NCI-H2029 treated with DMSO at 0.1 percent for 48 hours (cell line): Measurements from ENCODE around the gene NSMCE4A.
"Not testable (repeated sequence)": the region's sequence is repeated elsewhere in the genome, so short reads cannot be mapped to it uniquely, and the experiment has no call there.

Experiments
- DNase-seq: peaks from one replicate; lab custom pipeline; 2025; lab: John Stamatoyannopoulos, UW

Gene NSMCE4A

DNA sequence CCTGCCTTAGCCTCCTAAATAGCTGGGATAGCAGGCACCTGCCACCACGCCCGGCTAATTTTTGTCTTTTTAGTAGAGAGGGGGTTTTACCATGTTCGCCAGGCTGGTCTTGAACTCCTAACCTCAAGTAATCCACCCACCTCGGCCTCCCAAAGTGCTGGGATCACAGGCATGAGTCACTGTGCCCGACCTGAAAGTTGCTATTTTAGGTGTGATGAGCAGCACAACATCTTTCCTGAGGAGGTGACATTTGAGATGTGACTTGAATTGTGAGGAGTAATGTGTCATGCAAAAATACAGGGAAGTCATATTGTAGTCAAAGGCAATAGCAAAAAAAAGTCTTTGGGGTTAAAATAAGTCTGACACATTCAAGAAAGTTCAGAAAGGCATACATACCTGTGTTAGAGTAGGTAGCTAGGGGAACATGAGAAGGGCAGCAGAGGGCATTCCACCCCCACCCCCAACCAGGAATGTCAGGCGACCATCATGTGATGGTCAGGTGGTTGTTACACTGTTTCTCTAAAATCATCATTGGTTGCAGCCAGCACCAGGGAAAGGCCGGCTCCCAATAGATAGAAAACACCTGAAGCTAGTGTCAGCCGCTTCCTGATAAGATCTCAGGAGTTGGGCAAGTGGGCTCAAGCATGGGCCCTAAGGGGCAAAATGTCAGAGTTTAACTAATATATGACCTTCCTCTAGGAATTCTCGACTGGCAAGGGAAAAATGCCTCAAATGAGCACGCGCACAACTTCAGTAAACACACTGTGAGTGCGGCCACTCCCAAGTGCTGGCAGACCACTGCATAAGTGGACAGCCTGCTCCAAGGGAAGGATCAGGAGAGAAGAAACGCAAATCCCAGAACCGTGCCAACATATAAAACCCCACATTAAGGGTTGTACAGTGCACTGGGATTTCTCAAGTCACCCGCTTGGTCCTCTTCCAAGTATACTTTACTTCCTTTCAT, 13.6 kb upstream of the NSMCE4A start, which contains the start of gene TACC2:
Gene TACC2 (plus strand): TSS at position 803 of the 964 bp plus-strand sequence. CDS start 32,819 bp downstream, outside the sequence.
- DNase-seq, result no peak

DNA sequence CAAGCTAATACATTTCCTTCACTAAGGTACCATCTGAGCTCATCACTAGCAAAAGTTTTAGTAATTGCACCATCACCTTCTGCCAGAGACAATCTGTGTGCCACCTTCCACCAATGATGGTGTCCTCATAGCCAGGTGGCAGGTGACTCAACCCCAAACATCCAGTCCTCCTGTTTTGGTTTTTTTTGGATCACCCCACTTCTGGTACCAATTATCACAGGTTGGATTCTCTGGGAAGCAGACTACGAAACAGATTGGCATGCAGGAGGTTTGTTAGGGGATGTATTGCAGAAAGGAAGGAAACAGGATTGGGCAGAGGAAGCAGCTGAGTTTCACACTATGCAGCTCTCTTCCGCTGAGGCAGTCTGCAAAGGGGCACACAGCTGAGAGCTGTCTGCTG, 9.4 kb upstream of the NSMCE4A start:
- DNase-seq, result no peak

DNA sequence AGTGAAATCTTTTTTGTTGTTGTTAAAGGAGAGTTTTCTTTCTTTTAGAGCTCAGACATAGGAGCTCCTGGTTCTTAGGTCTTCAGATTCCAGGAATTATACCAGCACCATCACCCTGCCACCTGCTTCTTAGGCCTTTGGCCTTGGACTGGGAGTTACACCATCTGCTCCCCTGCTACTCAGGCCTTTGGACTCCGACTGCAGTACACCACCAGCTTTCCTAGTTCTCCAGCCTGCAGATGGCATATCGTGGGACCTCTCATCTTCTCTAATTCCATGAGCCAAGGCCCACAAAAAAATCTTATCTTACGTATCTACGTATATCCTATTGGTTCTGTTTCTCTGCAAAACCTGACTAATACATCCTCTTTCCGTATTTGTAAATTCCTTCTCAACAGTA, 8.8 kb upstream of the NSMCE4A start:
- no peak for DNase-seq

DNA sequence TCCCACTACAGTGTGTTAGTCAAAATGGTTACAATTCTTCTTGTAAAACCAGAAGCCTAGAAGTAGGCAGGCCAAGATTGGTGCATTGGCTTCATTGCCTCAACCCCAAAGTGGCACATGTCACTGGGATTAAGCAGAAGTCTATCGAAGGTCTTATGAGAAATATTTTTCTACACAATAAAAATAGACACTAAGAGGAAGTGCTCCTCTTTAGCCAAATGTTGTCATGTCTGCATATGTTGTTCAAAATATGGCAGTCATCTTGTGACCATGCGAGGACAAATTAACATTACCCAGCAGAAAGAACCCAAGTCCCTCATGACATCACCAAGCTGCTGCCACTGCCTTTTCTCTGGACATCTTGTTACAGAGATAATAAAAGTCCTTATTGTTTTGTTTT, 6.3 kb upstream of the NSMCE4A start:
- no peak for DNase-seq

DNA sequence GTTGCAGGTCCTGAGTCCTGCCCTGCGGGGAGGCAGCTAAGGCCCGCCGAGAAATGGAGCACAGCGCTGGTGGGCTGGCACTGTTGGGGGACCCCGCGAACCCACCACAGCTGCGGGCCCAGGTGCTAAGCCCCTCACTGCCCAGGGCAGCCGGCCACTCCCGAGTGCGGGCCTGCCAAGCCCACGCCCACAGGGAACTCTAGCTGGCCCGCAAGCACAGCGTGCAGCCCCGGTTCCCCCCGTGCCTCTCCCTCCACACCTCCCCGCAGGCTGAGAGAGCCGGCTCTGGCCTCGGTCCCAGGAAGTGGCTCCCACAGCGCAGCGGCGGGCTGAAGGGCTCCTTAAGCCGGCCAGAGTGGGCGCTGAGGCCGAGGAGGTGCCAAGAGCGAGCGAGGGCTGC, 3.5 kb upstream of the NSMCE4A start:
- DNase-seq, result no peak

DNA sequence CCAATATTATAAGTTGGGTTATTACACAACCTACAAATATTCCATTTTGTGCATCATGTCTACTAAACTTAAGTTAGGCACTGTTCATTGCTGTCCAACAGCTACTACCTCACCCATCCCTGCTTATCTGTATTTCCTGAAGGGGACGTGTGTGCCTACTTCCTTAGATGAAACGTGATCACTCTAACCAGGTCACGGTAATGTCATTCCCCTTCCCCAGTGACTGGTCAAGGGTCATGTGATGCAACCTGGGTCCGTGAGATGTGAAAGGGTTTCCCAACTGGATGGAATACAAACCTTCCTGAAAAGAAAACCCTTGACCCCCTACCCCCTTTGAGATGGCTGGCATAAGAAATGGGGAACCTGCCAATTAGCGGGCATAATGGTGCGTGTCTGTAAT, 1.6 kb upstream of the NSMCE4A start:
- no peak for DNase-seq

DNA sequence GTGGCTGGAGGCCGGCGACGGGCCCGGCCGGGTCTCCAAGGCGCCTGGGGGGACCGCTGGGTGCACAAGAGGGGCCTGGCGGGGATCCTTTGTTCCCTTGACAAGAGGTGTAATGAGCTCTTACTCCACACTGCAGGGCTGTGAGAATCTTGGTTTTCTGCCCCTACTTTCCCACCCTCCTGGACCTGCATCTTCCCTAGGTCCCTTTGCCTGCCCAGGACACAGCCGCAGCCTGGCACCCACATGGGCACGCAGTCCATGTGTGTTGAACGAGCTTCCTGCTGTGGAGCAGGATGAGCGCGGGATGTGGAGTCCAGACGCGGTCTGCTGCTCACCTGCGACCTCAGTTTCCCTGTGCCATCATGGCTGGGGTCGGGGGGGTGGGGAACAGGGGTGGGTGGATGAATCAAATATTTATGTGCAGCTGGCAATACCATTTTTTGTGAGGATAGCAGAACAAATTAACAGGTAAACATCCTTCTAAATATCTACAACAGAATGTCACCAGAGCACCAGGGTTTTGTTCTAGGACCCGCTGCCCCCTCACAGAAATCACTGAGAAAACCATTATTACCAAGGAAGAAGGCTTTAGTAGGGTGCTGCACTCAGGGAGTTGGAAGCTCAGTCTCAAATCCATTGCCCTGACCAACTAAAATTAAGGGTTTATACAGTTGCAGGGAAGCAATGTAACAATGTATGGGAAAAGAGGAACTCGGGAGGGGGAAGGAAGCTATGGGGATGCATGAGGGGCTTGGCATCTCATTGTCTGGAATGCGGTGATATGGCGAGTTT, 474 bp upstream of the NSMCE4A start:
- DNase-seq, result no peak

DNA sequence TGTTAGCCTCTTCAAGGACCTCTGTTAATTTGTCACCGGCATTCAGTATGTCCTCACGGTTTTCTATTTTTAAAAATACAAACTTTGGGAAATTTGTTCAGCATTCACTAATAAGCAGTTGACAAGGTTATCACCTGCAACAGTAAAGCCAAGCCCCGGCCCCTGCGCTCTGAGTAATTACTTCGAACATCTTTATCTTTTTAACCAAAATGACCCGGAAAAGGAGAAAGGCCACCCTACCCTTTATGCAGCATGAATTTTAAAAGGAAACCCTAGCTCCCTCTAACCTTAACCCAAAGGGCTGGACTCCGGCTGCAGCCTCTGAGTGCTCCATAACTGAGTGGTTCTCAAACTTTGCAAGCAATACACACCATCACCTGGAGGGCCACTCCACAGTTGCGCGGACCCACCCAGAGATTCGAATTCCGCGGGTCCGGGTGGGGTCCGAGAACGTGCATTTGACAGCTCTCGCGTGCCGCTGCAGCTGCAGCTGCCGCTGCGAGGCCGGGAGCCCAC, 940 bp downstream of the NSMCE4A start:
- no peak for DNase-seq

DNA sequence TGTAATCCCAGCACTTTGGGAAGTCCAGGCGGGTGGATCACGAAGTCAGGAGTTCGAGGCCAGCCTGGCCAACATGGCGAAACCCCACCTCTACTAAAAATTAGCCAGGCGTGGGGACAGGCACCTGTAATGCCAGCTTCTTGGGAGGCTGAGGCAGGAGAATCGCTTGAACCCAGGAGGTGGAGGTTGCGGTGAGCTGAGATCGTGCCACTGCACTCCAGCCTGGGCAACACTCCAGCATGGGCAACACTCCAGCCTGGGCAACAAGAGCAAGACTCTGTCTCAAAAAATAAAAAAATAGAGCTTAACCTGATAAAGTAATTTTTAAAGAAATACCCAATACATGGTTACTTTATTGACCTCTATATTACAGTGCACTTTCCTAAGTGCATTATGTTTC, 5.9 kb downstream of the NSMCE4A start:
- not testable (repeated sequence) for DNase-seq

DNA sequence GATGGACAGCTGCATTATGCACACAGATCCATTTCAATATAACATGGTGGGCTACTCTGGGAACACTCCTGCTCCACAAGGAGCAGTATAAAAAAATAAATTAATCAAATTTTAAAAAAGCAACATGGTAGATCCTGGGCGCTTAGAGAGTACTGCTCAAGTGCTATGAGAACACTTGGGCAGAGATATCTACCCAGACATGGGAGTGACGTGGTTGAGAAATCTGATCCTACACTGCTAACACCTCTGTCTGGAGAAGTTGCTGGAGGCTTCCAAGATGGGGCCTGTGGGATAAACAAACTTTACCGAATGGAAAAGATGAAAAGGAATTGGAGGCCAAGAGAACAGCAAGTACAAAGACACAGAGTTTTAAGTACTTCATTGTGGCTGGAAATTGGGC, 9.0 kb downstream of the NSMCE4A start:
- DNase-seq, result no peak

DNA sequence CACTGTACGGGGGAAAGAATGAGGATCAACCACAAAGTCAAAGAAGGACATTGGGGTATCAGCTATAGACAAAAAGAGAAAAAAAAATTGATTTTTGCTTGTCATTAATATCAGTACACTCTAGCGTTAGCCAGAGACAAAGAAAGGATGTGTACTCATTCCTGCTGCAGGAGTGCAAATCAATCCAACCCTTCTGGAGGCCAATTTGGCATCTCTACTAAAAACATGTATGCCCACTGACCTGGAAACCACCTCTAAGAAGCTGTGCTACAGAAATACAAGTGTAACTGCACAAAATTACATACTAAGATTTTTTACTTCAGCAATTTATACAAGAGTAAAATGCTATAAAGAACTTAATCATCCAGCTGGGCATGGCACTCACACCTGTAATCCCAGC, 13.6 kb downstream of the NSMCE4A start:
- no peak for DNase-seq

DNA sequence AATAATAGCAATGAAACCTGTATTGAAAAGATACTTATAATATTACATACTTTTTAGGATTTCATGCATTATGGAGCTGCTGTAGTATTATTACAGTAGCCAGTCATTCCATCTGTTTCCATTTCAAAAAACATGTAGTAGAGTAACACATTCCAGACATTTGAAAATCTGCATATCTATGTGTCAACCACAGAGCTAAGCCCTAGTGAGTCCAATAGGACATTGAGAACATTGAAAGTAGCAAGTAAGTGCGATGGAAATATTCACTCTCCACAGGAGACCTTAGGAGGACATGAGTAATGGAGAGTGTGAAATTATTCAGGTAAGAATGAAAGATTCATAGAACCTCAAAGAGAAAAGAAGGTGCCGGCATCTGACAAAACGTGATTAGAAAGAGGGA, 15.3 kb downstream of the NSMCE4A start:
- DNase-seq, result no peak

DNA sequence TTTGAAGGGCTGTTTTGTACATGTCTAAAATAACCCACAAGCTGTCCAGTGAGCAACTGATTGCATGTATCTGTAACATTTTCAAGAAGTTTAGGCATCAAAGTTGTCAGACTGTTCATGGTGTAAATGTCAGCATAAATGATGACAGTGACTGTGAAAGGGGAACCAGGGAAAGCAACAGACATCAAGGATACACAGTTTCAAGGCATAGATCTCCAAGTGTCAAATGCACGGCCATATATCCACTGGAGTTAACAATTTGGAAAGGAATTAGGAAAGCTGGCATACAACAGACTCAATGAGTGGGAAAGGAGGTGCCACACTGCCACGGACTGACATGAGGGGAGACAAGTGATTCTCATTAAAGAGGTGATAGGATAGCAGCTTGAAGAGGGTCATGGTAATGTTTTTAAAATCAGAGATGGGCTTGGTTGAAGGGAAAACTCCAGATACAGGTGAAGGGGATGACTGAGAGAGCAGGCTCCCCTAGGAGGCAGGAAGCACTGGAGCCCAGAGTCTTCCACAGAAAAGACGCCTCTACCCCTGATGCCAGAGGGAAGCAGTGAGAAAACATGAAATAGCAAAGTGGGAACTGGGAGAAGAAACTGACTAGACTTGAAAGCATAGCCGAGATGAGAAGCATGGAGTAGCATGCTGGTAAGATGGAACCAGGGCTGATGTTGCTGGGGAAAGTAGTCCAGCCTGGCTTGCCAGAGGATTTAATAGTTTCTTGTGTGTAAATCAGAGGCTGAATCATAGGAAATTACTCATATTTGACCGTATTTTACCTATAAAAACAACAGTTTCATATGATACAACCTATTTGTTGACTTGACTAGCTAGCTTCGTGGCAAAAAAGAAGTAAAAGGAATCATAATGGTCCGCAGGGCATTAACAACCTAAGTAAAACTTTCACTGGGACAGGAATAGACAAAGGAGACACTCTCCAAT, 18.6 kb downstream of the NSMCE4A start:
- no peak for DNase-seq

DNA sequence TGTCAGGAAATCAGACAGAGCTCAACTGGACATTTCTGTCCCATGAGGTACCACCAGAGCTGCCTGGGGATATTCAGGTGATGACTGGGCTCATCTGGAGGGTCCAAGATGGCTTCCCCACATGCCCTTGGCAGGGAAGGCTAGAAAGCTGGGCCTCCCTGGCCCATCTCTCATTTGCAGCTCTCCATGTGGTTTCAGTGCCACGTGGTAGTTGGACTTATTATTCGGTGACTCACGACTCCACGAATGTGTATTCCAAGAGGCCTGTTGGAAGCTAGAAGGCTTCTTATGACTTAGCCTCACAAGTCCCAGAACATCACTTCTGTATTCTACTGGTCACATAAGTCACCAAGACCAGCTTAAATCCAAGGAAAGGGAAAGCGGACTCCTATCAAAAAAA, 22.8 kb downstream of the NSMCE4A start:
- no peak for DNase-seq

DNA sequence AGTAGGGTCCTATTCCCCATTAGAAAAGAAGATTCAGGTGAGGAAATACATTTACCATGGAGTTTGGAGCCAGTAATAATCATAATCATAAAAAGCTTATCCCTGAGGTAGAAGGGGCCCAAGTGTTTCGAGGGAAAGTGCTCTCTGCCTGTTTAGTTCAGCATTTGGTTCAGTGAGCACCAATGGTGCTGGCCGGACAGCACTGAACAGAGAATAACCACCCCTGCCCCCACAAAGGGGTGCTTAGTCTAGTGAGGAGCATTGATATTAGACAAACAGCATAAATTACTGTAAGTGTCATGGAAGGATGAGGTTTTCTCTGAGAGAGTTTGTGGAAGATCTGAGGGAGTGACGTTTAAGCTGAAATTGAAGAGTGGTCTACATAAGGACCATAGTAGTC, 25.6 kb downstream of the NSMCE4A start:
- DNase-seq, result no peak

DNA sequence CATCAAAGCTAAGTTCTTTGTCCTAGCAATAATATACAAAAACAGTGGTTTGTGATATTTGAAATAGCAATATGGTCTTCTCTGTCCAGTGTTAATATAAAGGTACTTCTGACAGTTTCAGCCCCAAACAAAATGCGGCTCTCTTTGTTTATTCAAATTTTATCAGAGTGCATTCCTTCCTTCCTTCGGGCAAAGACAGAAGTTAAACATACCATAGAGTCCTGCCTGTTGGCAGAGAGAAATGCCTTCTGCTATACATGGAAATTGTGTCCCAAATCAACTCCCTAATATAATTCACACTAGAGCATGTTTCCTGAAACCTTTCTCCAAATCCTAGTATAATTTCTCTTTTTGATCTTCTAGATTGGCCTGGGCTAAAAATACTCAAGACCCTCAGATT, 26.0 kb downstream of the NSMCE4A start:
- DNase-seq, result no peak

DNA sequence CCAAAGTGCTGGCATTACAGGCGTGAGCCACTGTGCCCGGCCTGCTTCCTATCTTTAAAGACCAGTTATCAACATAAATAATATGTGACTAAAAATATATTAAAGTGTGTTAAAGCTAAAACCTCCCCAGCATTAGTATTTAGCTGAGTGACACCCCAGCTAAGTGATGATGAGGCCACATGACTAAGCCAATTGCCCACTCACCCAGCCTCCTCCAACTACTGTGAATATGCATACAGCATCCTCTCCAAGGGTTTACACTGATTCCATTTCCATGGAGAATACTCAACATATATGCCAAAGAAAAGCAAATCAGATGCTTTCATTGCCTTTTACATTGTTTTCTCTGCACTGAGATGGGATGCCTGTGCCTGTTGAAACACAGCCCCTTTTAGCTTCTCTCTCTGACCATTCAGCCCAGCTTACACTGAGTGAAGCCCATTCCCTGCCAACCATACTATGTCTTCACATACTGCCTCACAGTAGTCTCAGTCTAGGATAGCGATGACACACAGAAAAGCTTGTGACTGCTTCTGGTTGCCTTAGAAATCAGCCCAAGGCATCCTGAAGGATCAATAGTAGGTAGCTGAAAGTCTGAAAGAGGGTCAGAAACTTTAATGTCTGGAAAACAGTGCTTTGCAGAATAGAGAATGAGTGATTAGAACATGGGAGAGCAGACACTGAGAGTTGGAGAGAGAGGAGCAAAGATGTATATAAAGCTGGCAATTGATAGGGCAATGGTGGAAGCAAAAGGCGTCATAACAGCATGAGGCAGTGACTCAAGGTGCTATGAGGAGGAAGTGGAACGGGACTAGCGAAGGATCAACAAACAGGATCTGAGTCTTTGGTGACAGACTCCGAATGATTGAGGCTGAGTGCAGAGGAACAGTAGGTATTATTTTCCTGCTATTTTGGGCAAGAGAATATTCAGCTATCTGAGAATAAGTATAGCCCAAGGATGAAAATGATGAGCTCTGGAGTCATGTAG, 27.4 kb downstream of the NSMCE4A start:
- DNase-seq, result no peak

DNA sequence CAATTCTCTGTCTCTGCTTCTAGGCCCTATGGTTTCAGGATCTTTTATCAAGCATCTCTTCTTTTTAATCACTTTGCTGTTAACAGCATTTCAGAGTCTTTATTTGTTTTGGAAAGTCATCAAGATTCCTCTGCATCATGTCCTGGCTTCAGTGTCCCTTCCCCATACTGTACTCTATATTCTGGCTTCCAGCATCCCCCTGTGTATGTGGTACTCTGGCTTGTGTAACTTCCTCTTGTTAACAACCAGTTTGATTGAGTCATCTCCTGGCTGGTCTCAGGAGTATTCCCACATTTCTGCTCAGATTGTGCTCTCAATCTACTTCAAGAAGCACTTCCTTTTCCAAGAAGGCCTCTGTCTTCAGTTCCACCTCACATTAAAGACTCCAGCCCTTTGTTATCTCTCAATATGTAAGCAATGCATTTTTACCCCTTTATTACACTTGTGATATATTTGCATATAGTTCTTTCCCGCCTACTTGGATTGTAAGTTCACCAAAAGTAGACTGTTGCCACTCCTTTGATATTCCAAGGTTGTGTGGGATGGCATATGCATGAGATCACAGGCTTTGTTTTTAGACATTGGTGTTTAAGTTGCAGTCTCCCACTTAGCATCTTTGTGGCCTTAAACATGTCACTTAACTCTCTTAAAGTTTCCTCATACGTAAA, 32.1 kb downstream of the NSMCE4A start:
- DNase-seq, result no peak

DNA sequence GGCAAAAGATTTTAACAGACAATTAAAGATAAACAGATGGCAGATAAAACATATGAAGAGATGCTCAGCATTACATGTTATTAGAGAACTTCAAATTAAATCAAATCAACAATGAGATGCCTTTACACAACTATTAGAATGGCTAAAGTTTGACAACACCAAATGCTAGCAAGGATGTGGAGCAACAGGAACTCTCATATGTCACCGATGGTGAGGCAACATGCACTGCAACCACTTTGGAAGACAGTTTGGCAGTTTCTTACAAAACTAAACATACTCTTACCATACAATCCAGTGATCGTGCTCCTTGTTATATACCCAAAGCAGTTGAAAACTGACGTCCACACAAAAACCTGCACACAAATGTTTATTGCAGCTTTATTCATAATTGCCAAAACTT, 33.5 kb downstream of the NSMCE4A start:
- no peak for DNase-seq

DNA sequence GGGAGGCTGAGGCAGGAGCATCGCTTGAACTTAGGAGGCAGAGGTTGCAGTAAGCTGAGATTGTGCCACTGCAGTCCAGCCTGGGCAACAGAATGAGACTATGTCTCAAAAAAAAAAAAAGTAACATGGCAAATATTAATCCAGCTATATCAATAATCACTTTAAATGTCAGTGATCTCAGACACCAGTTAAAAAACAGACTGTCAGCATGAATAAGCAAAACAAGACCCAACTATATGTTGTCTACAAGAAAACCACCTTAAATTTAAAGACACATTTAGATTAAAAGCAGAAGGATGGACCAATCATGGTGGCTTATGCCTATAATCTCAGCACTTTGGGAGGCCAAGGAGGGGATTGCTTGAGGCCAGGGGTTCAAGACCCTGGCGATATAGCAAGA, 38.7 kb downstream of the NSMCE4A start:
- no peak for DNase-seq
